ENCODE data around the gene SASH1. TPM values are rescaled to one million over a fixed set of nuclear protein-coding genes. Genes with fewer than 3 reads are reported as not detected.

Gene SASH1
- total RNA-seq, 1 experiment from 2014 or later: 19.2 TPM

DNA sequence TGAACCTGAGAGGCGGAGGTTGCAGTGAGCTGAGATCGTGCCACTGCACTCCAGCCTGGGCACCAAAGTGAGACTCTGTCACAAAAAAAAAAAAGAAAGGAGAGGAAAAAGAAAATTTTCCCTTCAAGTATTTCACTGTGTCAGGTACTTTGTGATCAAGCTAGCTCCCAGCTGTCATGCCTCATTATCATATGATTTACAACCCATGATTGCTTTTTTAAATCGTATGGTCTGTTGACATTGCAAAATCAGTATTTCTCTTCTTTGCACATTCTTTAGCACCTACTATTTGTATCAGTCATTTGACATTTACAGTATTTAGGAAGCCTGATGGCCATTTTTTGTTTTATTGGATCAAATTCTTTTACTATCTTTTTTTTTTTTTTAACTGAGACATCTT lies 22.4 kb downstream of the SASH1 start:
- no peaks in the 10 kb centered on the region for H3K9me3 ChIP-seq (ENCODE audit: low read depth, low read length, poor library complexity, severe bottlenecking)
- no peak overlapping the region for H3K27ac ChIP-seq (ENCODE audit: low read depth, low read length, poor library complexity, severe bottlenecking)
- peaks cover 20% of the 10 kb centered on the region for H3K4me1 ChIP-seq (ENCODE audit: insufficient read depth, low read length, poor library complexity, severe bottlenecking)
- BruUV-seq (replicated peaks): no TSS peak
- no peaks in the 10 kb centered on the region for H3K27me3 ChIP-seq (replicated peaks; ENCODE audit: insufficient read depth, low read depth, low read length, poor library complexity)
- DNase-seq (ENCODE audit: low spot score): peak; percentile 18
- H3K36me3 ChIP-seq (ENCODE audit: insufficient read depth, low read length, poor library complexity, severe bottlenecking): no peaks in the 10 kb centered on the region
- TF ChIP-seq, protein P1, sequence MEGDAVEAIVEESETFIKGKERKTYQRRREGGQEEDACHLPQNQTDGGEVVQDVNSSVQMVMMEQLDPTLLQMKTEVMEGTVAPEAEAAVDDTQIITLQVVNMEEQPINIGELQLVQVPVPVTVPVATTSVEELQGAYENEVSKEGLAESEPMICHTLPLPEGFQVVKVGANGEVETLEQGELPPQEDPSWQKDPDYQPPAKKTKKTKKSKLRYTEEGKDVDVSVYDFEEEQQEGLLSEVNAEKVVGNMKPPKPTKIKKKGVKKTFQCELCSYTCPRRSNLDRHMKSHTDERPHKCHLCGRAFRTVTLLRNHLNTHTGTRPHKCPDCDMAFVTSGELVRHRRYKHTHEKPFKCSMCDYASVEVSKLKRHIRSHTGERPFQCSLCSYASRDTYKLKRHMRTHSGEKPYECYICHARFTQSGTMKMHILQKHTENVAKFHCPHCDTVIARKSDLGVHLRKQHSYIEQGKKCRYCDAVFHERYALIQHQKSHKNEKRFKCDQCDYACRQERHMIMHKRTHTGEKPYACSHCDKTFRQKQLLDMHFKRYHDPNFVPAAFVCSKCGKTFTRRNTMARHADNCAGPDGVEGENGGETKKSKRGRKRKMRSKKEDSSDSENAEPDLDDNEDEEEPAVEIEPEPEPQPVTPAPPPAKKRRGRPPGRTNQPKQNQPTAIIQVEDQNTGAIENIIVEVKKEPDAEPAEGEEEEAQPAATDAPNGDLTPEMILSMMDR (conservative IDR thresholded peaks at IDR 0.05; ENCODE audit: low read depth, low read length): no peak
- TF ChIP-seq EZH2 (IDR thresholded peaks at IDR 0.05; ENCODE audit: borderline replicate concordance, low read depth, low read length, poor library complexity, severe bottlenecking): no peak
- POLR2A ChIA-PET (ENCODE audit: low non-redundant PET): no interaction called here
- CTCF ChIA-PET: no interaction called here
- no peak overlapping the region for H3K4me3 ChIP-seq (ENCODE audit: low read depth, low read length, poor library complexity, severe bottlenecking)
- intact Hi-C loops (cut with micrococcal nuclease; ENCODE audit: unreplicated experiment): no loop called here

DNA sequence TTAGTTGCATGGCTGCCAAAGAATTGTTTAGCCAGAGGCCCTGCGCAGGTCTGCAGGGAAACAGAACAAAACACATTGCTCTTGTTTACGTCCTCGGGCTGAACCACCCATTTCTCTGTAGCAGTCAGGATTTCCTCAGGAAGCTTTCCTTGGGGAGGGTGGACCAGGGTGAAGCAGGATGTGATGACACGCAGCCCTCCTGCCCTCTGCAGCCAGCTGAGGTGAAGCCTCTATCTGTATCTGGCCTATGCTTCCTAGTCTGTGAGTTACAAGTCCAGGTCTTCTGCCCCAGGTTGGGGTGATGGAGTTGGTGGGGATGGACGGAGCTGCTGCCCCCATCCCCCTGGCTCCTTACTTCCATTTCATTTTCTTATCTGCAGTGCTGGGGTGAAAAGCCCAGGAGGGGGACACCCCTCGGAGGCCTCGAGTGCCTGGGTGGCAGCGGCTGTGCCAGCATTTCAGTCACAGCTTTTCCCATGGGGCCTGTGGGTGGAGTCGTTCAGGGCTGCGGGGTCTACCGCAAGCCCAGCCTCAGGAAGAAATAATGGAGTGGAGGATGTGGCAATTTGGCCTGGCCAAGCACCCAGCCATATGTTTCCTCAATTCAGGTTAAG lies 24.9 kb downstream of the SASH1 start:
- ChIA-PET POLR2A (ENCODE audit: low non-redundant PET) (no interaction called here), CTCF (no interaction called here)

DNA sequence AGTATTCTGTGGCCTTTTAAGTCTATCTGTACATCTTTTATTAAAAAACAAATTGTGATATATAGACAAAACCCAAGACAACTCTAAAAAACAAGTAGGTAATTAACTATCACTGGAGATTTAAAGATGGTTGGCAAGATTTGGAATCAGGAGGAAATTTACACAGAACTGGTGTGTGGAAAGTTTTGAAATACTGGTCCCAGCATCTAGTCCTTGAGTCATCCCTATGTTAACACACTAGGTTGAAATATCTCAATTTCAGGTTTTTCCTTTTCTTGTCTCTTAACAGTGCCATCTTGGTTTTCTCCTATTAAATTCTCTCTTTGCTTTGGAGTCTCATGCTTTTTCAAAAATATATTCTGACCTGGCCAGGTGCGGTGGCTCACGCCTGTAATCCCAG lies 27.5 kb downstream of the SASH1 start:
- no TSS peak for BruUV-seq (replicated peaks)
- H3K27ac ChIP-seq (ENCODE audit: low read depth, low read length, poor library complexity, severe bottlenecking): no peak overlapping the region

More for the DNA sequence above, 24.9 kb downstream of the SASH1 start:
- no peak overlapping the region for H3K27ac ChIP-seq (ENCODE audit: low read depth, low read length, poor library complexity, severe bottlenecking)
- H3K36me3 ChIP-seq (ENCODE audit: insufficient read depth, low read length, poor library complexity, severe bottlenecking): no peaks in the 10 kb centered on the region
- H3K27me3 ChIP-seq (replicated peaks; ENCODE audit: insufficient read depth, low read depth, low read length, poor library complexity): no peaks in the 10 kb centered on the region
- TF ChIP-seq EZH2 (IDR thresholded peaks at IDR 0.05; ENCODE audit: borderline replicate concordance, low read depth, low read length, poor library complexity, severe bottlenecking): no peak
- TF ChIP-seq, protein P1 (conservative IDR thresholded peaks at IDR 0.05; ENCODE audit: low read depth, low read length): no peak
- H3K4me1 ChIP-seq (ENCODE audit: insufficient read depth, low read length, poor library complexity, severe bottlenecking): peaks cover 20% of the 10 kb centered on the region
- BruUV-seq (replicated peaks): no TSS peak
- H3K4me3 ChIP-seq (ENCODE audit: low read depth, low read length, poor library complexity, severe bottlenecking): no peak overlapping the region
- no peaks in the 10 kb centered on the region for H3K9me3 ChIP-seq (ENCODE audit: low read depth, low read length, poor library complexity, severe bottlenecking)
- peak; percentile 39 for DNase-seq (ENCODE audit: low spot score)
- intact Hi-C loops (cut with micrococcal nuclease; ENCODE audit: unreplicated experiment): no loop called here

More for the DNA sequence above, 27.5 kb downstream of the SASH1 start:
- Histone ChIP-seq H3K9me3 (ENCODE audit: low read depth, low read length, poor library complexity, severe bottlenecking) (no peaks in the 10 kb centered on the region), H3K36me3 (ENCODE audit: insufficient read depth, low read length, poor library complexity, severe bottlenecking) (no peaks in the 10 kb centered on the region), H3K27me3 (replicated peaks; ENCODE audit: insufficient read depth, low read depth, low read length, poor library complexity) (no peaks in the 10 kb centered on the region), H3K4me3 (ENCODE audit: low read depth, low read length, poor library complexity, severe bottlenecking) (no peak overlapping the region), H3K4me1 (ENCODE audit: insufficient read depth, low read length, poor library complexity, severe bottlenecking) (peaks cover 12% of the 10 kb centered on the region)
- ChIA-PET POLR2A (ENCODE audit: low non-redundant PET) (no interaction called here), CTCF (no interaction called here)
- intact Hi-C loops (cut with micrococcal nuclease; ENCODE audit: unreplicated experiment): no loop called here
- no peak for TF ChIP-seq EZH2 (IDR thresholded peaks at IDR 0.05; ENCODE audit: borderline replicate concordance, low read depth, low read length, poor library complexity, severe bottlenecking)
- TF ChIP-seq, protein P1 (conservative IDR thresholded peaks at IDR 0.05; ENCODE audit: low read depth, low read length): no peak
- DNase-seq (ENCODE audit: low spot score): no peak

All from A673 (cell line).